Endothelial cell of umbilical vein (primary cell): ENCODE results near the gene CCNYL1. TPM values are rescaled to one million over a fixed set of nuclear protein-coding genes. Genes with fewer than 3 reads are reported as not detected.

ENCODE experiments used
- BruUV-seq: library from RNA; stranded (reverse); fragments of 400-500 nt; replicated peaks from 2 replicates; lab custom pipeline; 2021; lab: Mats Ljungman, UMichigan
- CTCF ChIA-PET: fragments of 300-600, 350-600 bp; sonication (Branson Sonifier 250); formaldehyde crosslinking; loops from one replicate; lab custom pipeline; 2021; ENCODE audit warnings: antibody characterized with exemption, inconsistent platforms; lab: Charles Lee
- POLR2A ChIA-PET: fragments of 300-600, 350-600 bp; sonication (Branson Sonifier 250); formaldehyde crosslinking; loops from one replicate; lab custom pipeline; 2021; ENCODE audit warnings: antibody characterized with exemption, inconsistent platforms; lab: Charles Lee
- DNase-seq: peaks from one replicate; pipeline ENCODE4 v3.0.0-alpha.2; 2011; ENCODE audit warnings: low read depth, low spot score
- FAIRE-seq: peaks from 2 replicates; lab custom pipeline; 2011; peaks lifted over from hg19 to GRCh38; lab: Jason Lieb, UNC
- H2AFZ ChIP-seq: 2 replicates; pipeline ENCODE4 v1.6.0; 2012; ENCODE audit warnings: low read depth, low read length, control low read depth, inconsistent platforms
- H3K27ac ChIP-seq: 2 replicates; pipeline ENCODE4 v1.5.1; 2011; ENCODE audit warnings: low read depth, mild to moderate bottlenecking, control low read depth, low read length, moderate library complexity; ENCODE audit not compliant: insufficient read depth
- H3K27me3 ChIP-seq, 2 experiments: 2 replicates each; pipeline versions ENCODE4 v1.6.0 to v1.6.1; 2011; ENCODE audit warnings: low read length in 2 of 2, mixed read lengths in 1 of 2; ENCODE audit not compliant: control insufficient read depth in 2 of 2, insufficient read depth in 2 of 2
- H3K36me3 ChIP-seq, 2 experiments: 2 replicates in 1 of 2; 3 replicates in 1 of 2; pipeline ENCODE4 v1.5.1; 2011; ENCODE audit warnings: low read length in 2 of 2, mild to moderate bottlenecking in 1 of 2, moderate library complexity in 1 of 2; ENCODE audit not compliant: control insufficient read depth in 2 of 2, insufficient read depth in 2 of 2; ENCODE audit errors: extremely low read depth in 1 of 2
- H3K4me1 ChIP-seq: 3 replicates; pipeline ENCODE4 v1.5.1; 2011; ENCODE audit warnings: mild to moderate bottlenecking, low read length; ENCODE audit not compliant: control insufficient read depth, insufficient read depth; ENCODE audit errors: extremely low read depth
- H3K4me2 ChIP-seq: 2 replicates; pipeline ENCODE4 v1.6.1; 2011; ENCODE audit warnings: low read length, control low read depth, mixed read lengths; ENCODE audit not compliant: insufficient read depth
- H3K4me3 ChIP-seq, 3 experiments: fragments of 200-600 bp in 1 of 3; sonication (generic), shearing (Covaris generic) in 1 of 3; replicated peaks in 1 of 3; 2 replicates each; pipeline ENCODE4 v1.5.1; 2011 to 2016; ENCODE audit warnings: control low read depth in 3 of 3, low read length in 3 of 3, mild to moderate bottlenecking in 2 of 3, inconsistent platforms in 1 of 3, low read depth in 1 of 3, moderate library complexity in 1 of 3; ENCODE audit not compliant: insufficient read depth in 1 of 3
- H3K79me2 ChIP-seq: 2 replicates; pipeline ENCODE4 v1.6.0; 2012; ENCODE audit warnings: low read length, inconsistent platforms; ENCODE audit not compliant: control insufficient read depth, insufficient read depth
- H3K9ac ChIP-seq: replicated peaks from 2 replicates; pipeline ENCODE3; 2011; ENCODE audit warnings: low read length, control low read depth; ENCODE audit not compliant: insufficient read depth; ENCODE audit errors: extremely low read depth
- H3K9me1 ChIP-seq: replicated peaks from 3 replicates; pipeline ENCODE4 v1.6.0; 2011; ENCODE audit warnings: mild to moderate bottlenecking, low read length; ENCODE audit not compliant: control insufficient read depth, insufficient read depth; ENCODE audit errors: extremely low read depth
- H3K9me3 ChIP-seq: replicated peaks from 2 replicates; pipeline ENCODE4 v1.5.1; 2012; ENCODE audit warnings: low read length, inconsistent platforms; ENCODE audit not compliant: control insufficient read depth, insufficient read depth
- H4K20me1 ChIP-seq: replicated peaks from 2 replicates; pipeline ENCODE3; 2011; ENCODE audit warnings: mild to moderate bottlenecking, low read length; ENCODE audit not compliant: control insufficient read depth, insufficient read depth; ENCODE audit errors: extremely low read depth
- EZH2 ChIP-seq: IDR thresholded peaks from 2 replicates; pipeline ENCODE4 v1.6.1; 2012; ENCODE audit warnings: borderline replicate concordance, low read depth, mild to moderate bottlenecking, moderate library complexity, low read length, inconsistent platforms; ENCODE audit not compliant: severe bottlenecking
- FOS ChIP-seq: IDR thresholded peaks from 2 replicates; pipeline ENCODE4 v1.6.1; 2011; ENCODE audit warnings: mild to moderate bottlenecking, low read length, moderate library complexity, borderline replicate concordance; ENCODE audit not compliant: insufficient read depth
- GATA2 ChIP-seq: IDR thresholded peaks from 2 replicates; pipeline ENCODE4 v1.7.0; 2011; ENCODE audit warnings: low read depth, mild to moderate bottlenecking, moderate library complexity, mixed read lengths, low read length; ENCODE audit not compliant: insufficient read length, insufficient read depth
- JUN ChIP-seq: IDR thresholded peaks from 2 replicates; pipeline ENCODE4 v1.6.1; 2011; ENCODE audit warnings: borderline replicate concordance, low read depth; ENCODE audit not compliant: insufficient read length, insufficient read depth
- MAX ChIP-seq: IDR thresholded peaks from 2 replicates; pipeline ENCODE4 v1.6.1; 2011; ENCODE audit not compliant: insufficient read depth, insufficient read length
- MYC ChIP-seq: IDR thresholded peaks from one replicate; pipeline ENCODE4 v1.6.1; 2011; ENCODE audit warnings: mild to moderate bottlenecking, low read depth, low read length
- POLR2A ChIP-seq: IDR thresholded peaks from 2 replicates; pipeline ENCODE4 v1.6.1; 2012; ENCODE audit warnings: low read depth, mild to moderate bottlenecking, control low read depth, low read length
- POLR2AphosphoS5 ChIP-seq: IDR thresholded peaks from 2 replicates; pipeline ENCODE4 v1.6.1; 2012; ENCODE audit warnings: low read depth, mild to moderate bottlenecking, control low read depth, low read length, moderate library complexity; ENCODE audit not compliant: insufficient read depth
- dilution Hi-C: fragments of 300-500 bp; cut with MboI; formaldehyde crosslinking; loops from one replicate; pipeline ENCODE4 v1.15.0; 2019; ENCODE audit warnings: low sequenced_read_pairs; ENCODE audit not compliant: extremely low pct_ligation_motif_present
- intact Hi-C: fragments of 100-400 bp; cut with micrococcal nuclease; formaldehyde crosslinking; loops from one replicate; pipeline ENCODE4 v1.10.0; 2022
- polyA plus RNA-seq, 4 experiments: library from polyadenylated mRNA; depleted of rRNA in 3 of 4; stranded (reverse) in 3 of 4; unstranded in 1 of 4; fragments of >200 nt; gene quantifications; 2 replicates each; pipeline versions ENCODE4 v1.2.1 to v1.2.3, GENCODE V29; 2011 to 2012; ENCODE audit warnings: missing spikeins in 1 of 4
- total RNA-seq: library from RNA; stranded (reverse); gene quantifications from 2 replicates; pipeline ENCODE4 v1.2.3, GENCODE V29; 2021
- TF ChIP-seq, protein P1 (sequence below), 2 donors: IDR thresholded peaks; 1 replicate in 1 of 2; 2 replicates in 1 of 2; pipeline ENCODE4 v1.5.1; 2011; ENCODE audit warnings: low read length in 2 of 2, mild to moderate bottlenecking in 2 of 2, moderate library complexity in 2 of 2, control low read depth in 1 of 2, inconsistent platforms in 1 of 2, low read depth in 1 of 2; ENCODE audit not compliant: insufficient read depth in 1 of 2; ENCODE audit errors: extremely low read depth in 1 of 2

CCNYL1 gene
- total and polyA plus RNA-seq, 2 donors (not counting 3 experiments of a cell fraction or from before 2014, with no cell fraction given), result 15.2 to 49.3 TPM

GRCh38 chr2:207748993-207749392, 37.6 kb downstream of the CCNYL1 start:
- Histone ChIP-seq H3K4me1 (no peaks in the 10 kb centered on the region), H3K27ac (no peak overlapping the region), H3K9me3 (no peaks in the 10 kb centered on the region), H3K9me1 (no peaks in the 10 kb centered on the region), H3K36me3 (peaks cover 0 to 8% of the 10 kb centered on the region in 2 experiments), H4K20me1 (no peaks in the 10 kb centered on the region), H2AFZ (no peak overlapping the region), H3K27me3 (no peaks in the 10 kb centered on the region), H3K79me2 (no peaks in the 10 kb centered on the region), H3K9ac (no peak overlapping the region), H3K4me2 (no peak overlapping the region), H3K4me3 (no peak overlapping the region)
- DNase-seq (no peak), FAIRE-seq (no peak)
- TF ChIP-seq POLR2A (no peak), POLR2AphosphoS5 (no peak), FOS (no peak), GATA2 (no peak), EZH2 (no peak)
- intact Hi-C loops (no loop called here), dilution Hi-C loops (no loop called here)
- ChIA-PET CTCF (interaction anchor here (1.1 to 9.7 kb wide), 11 partner anchors 11 to 520 kb away, joined by 3 to 217 read pairs (median 4); no protein-coding TSS in a partner anchor), POLR2A (interaction anchor here (0.6 kb wide), 1 partner anchor 83 kb away, joined by 3 read pairs; no protein-coding TSS in a partner anchor)
- no TSS peak for BruUV-seq

GRCh38 chr2:207749873-207750272, 38.4 kb downstream of the CCNYL1 start:
- Histone ChIP-seq H3K9me1 (no peaks in the 10 kb centered on the region), H4K20me1 (no peaks in the 10 kb centered on the region), H2AFZ (no peak overlapping the region), H3K27me3 (no peaks in the 10 kb centered on the region), H3K27ac (no peak overlapping the region), H3K79me2 (no peaks in the 10 kb centered on the region), H3K9ac (no peak overlapping the region), H3K4me3 (no peak overlapping the region), H3K4me1 (no peaks in the 10 kb centered on the region), H3K9me3 (no peaks in the 10 kb centered on the region), H3K36me3 (peaks cover 0 to 8% of the 10 kb centered on the region in 2 experiments), H3K4me2 (no peak overlapping the region)
- no peak for FAIRE-seq
- TF ChIP-seq POLR2A, result no peak
- no peak for TF ChIP-seq FOS
- no peak for TF ChIP-seq JUN
- no peak for TF ChIP-seq EZH2
- TF ChIP-seq MYC, result no peak
- TF ChIP-seq, protein P1, sequence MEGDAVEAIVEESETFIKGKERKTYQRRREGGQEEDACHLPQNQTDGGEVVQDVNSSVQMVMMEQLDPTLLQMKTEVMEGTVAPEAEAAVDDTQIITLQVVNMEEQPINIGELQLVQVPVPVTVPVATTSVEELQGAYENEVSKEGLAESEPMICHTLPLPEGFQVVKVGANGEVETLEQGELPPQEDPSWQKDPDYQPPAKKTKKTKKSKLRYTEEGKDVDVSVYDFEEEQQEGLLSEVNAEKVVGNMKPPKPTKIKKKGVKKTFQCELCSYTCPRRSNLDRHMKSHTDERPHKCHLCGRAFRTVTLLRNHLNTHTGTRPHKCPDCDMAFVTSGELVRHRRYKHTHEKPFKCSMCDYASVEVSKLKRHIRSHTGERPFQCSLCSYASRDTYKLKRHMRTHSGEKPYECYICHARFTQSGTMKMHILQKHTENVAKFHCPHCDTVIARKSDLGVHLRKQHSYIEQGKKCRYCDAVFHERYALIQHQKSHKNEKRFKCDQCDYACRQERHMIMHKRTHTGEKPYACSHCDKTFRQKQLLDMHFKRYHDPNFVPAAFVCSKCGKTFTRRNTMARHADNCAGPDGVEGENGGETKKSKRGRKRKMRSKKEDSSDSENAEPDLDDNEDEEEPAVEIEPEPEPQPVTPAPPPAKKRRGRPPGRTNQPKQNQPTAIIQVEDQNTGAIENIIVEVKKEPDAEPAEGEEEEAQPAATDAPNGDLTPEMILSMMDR (IDR thresholded peaks at IDR 0.05; ENCODE audit: extremely low read depth in 1 of 2, insufficient read depth in 1 of 2, low read depth in 1 of 2, low read length in 2 of 2), result no peak
- no peak for TF ChIP-seq GATA2
- TF ChIP-seq POLR2AphosphoS5, result no peak
- no peak for TF ChIP-seq MAX
- ChIA-PET POLR2A (interaction anchor here (0.6 kb wide), 1 partner anchor 82 kb away, joined by 3 read pairs; no protein-coding TSS in a partner anchor), CTCF (interaction anchor here (1.1 to 9.7 kb wide), 10 partner anchors 11 to 519 kb away, joined by 3 to 217 read pairs (median 4); no protein-coding TSS in a partner anchor)
- no TSS peak for BruUV-seq
- dilution Hi-C loops (no loop called here), intact Hi-C loops (no loop called here)
- no peak for DNase-seq
